Astrocyte (in vitro differentiated cells and primary cell): ENCODE results near the gene TSPAN2.

Experiments used
- EZH2 ChIP-seq: IDR thresholded peaks from 2 replicates; pipeline ENCODE4 v1.6.1; 2012; ENCODE audit warnings: mild to moderate bottlenecking, low read length, inconsistent platforms; ENCODE audit not compliant: insufficient read depth
- TF ChIP-seq, protein P1 (sequence below): IDR thresholded peaks from 2 replicates; pipeline ENCODE4 v1.5.1; 2011; ENCODE audit warnings: low read depth, mild to moderate bottlenecking, inconsistent platforms, low read length, moderate library complexity; ENCODE audit not compliant: insufficient read depth

DNA sequence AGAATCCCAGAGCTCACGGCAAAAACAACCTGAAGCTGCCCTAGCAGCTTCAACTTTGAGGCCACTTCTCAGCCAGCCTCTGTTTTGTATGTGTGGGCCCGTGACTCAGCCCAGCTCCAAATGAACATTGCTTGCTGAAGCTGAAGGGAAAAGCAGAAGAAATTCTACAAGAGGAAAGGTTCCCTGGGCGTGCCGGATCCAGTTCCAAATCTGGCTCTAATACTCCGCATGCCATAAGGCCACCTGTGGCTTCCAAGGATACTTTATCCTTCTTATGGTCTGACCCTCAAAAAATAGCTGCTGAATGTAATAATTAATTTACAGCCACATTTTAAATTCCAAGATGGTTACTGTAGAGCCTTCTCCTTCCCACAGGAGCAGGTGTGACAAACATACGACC, 24.3 kb downstream of the TSPAN2 start:
- TF ChIP-seq, protein P1, sequence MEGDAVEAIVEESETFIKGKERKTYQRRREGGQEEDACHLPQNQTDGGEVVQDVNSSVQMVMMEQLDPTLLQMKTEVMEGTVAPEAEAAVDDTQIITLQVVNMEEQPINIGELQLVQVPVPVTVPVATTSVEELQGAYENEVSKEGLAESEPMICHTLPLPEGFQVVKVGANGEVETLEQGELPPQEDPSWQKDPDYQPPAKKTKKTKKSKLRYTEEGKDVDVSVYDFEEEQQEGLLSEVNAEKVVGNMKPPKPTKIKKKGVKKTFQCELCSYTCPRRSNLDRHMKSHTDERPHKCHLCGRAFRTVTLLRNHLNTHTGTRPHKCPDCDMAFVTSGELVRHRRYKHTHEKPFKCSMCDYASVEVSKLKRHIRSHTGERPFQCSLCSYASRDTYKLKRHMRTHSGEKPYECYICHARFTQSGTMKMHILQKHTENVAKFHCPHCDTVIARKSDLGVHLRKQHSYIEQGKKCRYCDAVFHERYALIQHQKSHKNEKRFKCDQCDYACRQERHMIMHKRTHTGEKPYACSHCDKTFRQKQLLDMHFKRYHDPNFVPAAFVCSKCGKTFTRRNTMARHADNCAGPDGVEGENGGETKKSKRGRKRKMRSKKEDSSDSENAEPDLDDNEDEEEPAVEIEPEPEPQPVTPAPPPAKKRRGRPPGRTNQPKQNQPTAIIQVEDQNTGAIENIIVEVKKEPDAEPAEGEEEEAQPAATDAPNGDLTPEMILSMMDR: no peak
- no peak for TF ChIP-seq EZH2
